Measurements from ENCODE around the gene TPRN. TPM values are rescaled to one million over a fixed set of nuclear protein-coding genes. Genes with fewer than 3 reads are reported as not detected.

TPRN gene
- total and polyA plus RNA-seq, 2 of the 4 experiments (the other 2 are of a cell fraction) = 1.8 to 5.3 TPM

DNA sequence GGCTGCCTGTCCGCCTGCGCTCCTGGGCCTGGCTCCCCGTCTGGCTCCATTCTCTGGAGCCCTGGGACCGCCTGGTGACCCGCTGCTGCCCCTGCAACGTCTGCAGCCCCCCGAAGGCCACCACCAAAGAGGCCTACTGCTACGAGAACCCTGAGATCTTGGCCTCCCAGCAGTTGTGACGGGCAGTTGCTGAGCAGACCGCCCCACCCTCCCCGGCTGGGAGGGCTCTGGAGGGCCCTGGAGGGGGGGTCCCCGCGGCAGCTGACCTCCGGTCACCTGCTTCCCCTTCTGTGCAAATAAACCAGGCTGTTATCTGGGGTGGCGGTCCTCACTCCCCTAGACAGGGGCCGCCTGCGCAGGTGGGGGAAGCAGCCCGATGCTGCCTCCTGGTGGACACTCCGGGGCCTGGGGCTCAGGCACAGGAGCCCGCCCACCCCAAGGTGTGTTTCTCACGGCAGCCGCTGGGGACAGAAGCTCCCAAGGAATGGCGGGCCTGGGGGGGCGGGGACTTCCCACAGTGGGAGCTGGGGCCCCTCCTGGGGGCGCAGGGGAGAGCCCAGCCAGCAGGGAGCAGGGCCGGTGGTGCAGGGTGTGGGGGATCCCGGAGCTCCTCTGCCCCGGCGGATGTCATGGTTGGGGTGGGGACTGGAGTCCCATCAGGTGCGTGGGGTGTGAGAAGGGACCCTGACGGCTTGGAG lies 35.8 kb upstream of the TPRN start:
- no peak overlapping the region for H3K4me2 ChIP-seq (ENCODE audit: low read depth, low read length)
- POLR2A ChIA-PET (ENCODE audit: unreplicated experiment) = interaction anchor here (0.5 to 0.6 kb wide), 2 partner anchors 20 to 23 kb away, joined by 3 read pairs; no protein-coding TSS in a partner anchor
- in situ Hi-C loops (cut with MboI; ENCODE audit: low sequenced_read_pairs) = no loop called here

More for the DNA sequence above, 35.8 kb upstream of the TPRN start:
- Histone ChIP-seq H2BK120ac (ENCODE audit: low read depth, low read length) (no peak overlapping the region), H3K4ac (ENCODE audit: low read depth, low read length) (no peak overlapping the region), H4K5ac (ENCODE audit: low read depth, low read length) (no peak overlapping the region), H2BK5ac (ENCODE audit: low read depth, low read length, poor library complexity, severe bottlenecking) (no peak overlapping the region), H2BK15ac (ENCODE audit: low read depth, low read length) (no peak overlapping the region), H4K20me1 (ENCODE audit: insufficient read depth, low read length) (peaks cover 6% of the 10 kb centered on the region; the same call in 1 of the 2 replicates), H3K9ac (ENCODE audit: low read depth, low read length) (no peak overlapping the region), H4K91ac (ENCODE audit: insufficient read depth, low read depth, low read length) (no peak overlapping the region), H3K4me1 (ENCODE audit: control insufficient read depth, insufficient read depth, low read length) (peaks cover 5% of the 10 kb centered on the region; the same call in 1 of the 2 replicates), H3K27me3 (ENCODE audit: control insufficient read depth, insufficient read depth, low read length) (0 out of 2 replicates have a peak, but pooled peaks cover 1% of the 10 kb centered on the region), H2AK9ac (replicated peaks; ENCODE audit: low read depth, low read length, poor library complexity) (peak overlapping the region; percentile 89), H3K4me3 (ENCODE audit: insufficient read depth, low read depth, low read length) (no peak overlapping the region), H3K23ac (ENCODE audit: low read depth, low read length) (no peak overlapping the region), H3K27ac (ENCODE audit: insufficient read depth, low read length) (no peak overlapping the region), H3K79me1 (ENCODE audit: low read depth in 1 of 2, low read length in 2 of 2) (peaks cover 8 to 27% of the 10 kb centered on the region in 2 experiments; a peak in 3 of 4 replicates), H3K14ac (replicated peaks; ENCODE audit: low read depth, low read length) (no peak overlapping the region), H3K9me1 (ENCODE audit: insufficient read depth, low read length) (no peaks in the 10 kb centered on the region), H3K36me3 (ENCODE audit: control insufficient read depth, insufficient read depth, low read length) (no peaks in the 10 kb centered on the region), H2BK20ac (ENCODE audit: low read depth, low read length) (no peak overlapping the region), H3K56ac (ENCODE audit: extremely low read depth, insufficient read depth, low read length) (no peak overlapping the region), H3K18ac (ENCODE audit: low read depth, low read length) (no peak overlapping the region), H3K9me3 (ENCODE audit: control insufficient read depth, insufficient read depth, low read length) (no peaks in the 10 kb centered on the region), H4K8ac (ENCODE audit: low read depth in 2 of 2, low read length in 2 of 2) (no peak overlapping the region), H2AFZ (replicated peaks; ENCODE audit: low read length, poor library complexity) (peak overlapping the region; percentile 63), H2AK5ac (ENCODE audit: low read depth, low read length) (peak overlapping the region; percentile 73; the same call in 1 of the 2 replicates)
- WGBS, 2 experiments (ENCODE audit: extremely low coverage in 2 of 2, insufficient read length in 1 of 2) = 39% methylated on average over 12 of the region's 31 CpGs; no CpG with 5 or more reads in 1 of the 2 experiments
- intact Hi-C loops (cut with micrococcal nuclease) (no loop called here), dilution Hi-C loops (cut with HindIII; ENCODE audit: low sequenced_read_pairs, unreplicated experiment) (no loop called here)
- DNase-seq (peak; percentile 63), ATAC-seq (ENCODE audit: low read depth) (peak; percentile 36)
- BruUV-seq (replicated peaks) = no TSS peak
- CTCF ChIA-PET = interaction anchor here (0.6 to 1.0 kb wide), 7 partner anchors 9 to 153 kb away, joined by 3 to 6 read pairs (median 3); partner anchors contain the start of genes DPP7 and RNF224
- TF ChIP-seq MAZ (IDR thresholded peaks at IDR 0.05; ENCODE audit: borderline replicate concordance, low read depth, low read length) = peak; percentile 83
- peak; percentile 100 for TF ChIP-seq CTCF (conservative IDR thresholded peaks at IDR 0.05; ENCODE audit: low read depth, low read length)
- peak; percentile 79 for TF ChIP-seq SMC3 (IDR thresholded peaks at IDR 0.05; ENCODE audit: low read depth, low read length)
- peak; percentile 81 for TF ChIP-seq RAD21 (IDR thresholded peaks at IDR 0.05; ENCODE audit: low read length)
- TF ChIP-seq BHLHE40 (IDR thresholded peaks at IDR 0.05; ENCODE audit: low read depth, low read length) = no peak
